ENCODE results near the gene DAND5.

DAND5 gene

GRCh38 chr19:12997179-12997966 is 28.0 kb downstream of the DAND5 start:
- TF ChIP-seq POLR2A (IDR thresholded peaks at IDR 0.05; ENCODE audit: low read length) (no peak), GATA1 (IDR thresholded peaks at IDR 0.05; ENCODE audit: low read depth, low read length) (no peak)
- no peak for DNase-seq

- TF ChIP-seq GATA1 (IDR thresholded peaks at IDR 0.05; ENCODE audit: low read depth, low read length) (no peak), POLR2A (IDR thresholded peaks at IDR 0.05; ENCODE audit: low read length) (no peak)
- DNase-seq, result no peak
Observed at GRCh38 chr19:12997967-12998940, 28.9 kb downstream of the DAND5 start.

- no peak for TF ChIP-seq GATA1 (IDR thresholded peaks at IDR 0.05; ENCODE audit: low read depth, low read length)
- no peak for TF ChIP-seq POLR2A (IDR thresholded peaks at IDR 0.05; ENCODE audit: low read length)
- DNase-seq, result no peak
Observed at GRCh38 chr19:13001166-13001501, 31.8 kb downstream of the DAND5 start.

- no peak for TF ChIP-seq POLR2A (IDR thresholded peaks at IDR 0.05; ENCODE audit: low read length)
- TF ChIP-seq GATA1 (IDR thresholded peaks at IDR 0.05; ENCODE audit: low read depth, low read length), result no peak
- no peak for DNase-seq
Observed at GRCh38 chr19:13001502-13002165, 32.3 kb downstream of the DAND5 start.

- TF ChIP-seq POLR2A (IDR thresholded peaks at IDR 0.05; ENCODE audit: low read length) (no peak), GATA1 (IDR thresholded peaks at IDR 0.05; ENCODE audit: low read depth, low read length) (no peak)
Observed at GRCh38 chr19:13002166-13002898, 33.0 kb downstream of the DAND5 start.

GRCh38 chr19:13003081-13003480 is 33.7 kb downstream of the DAND5 start:
- TF ChIP-seq GATA1 (IDR thresholded peaks at IDR 0.05; ENCODE audit: low read depth, low read length), result no peak
- no peak for TF ChIP-seq POLR2A (IDR thresholded peaks at IDR 0.05; ENCODE audit: low read length)
- DNase-seq, result no peak

More at GRCh38 chr19:13002166-13002898, 33.0 kb downstream of the DAND5 start:
- no peak for DNase-seq

GRCh38 chr19:13004273-13004672 is 34.9 kb downstream of the DAND5 start:
- DNase-seq, result no peak

GRCh38 chr19:13005253-13005652 is 35.9 kb downstream of the DAND5 start:
- TF ChIP-seq POLR2A (IDR thresholded peaks at IDR 0.05; ENCODE audit: low read length) (no peak), GATA1 (IDR thresholded peaks at IDR 0.05; ENCODE audit: low read depth, low read length) (no peak)
- no peak for DNase-seq

More at GRCh38 chr19:13004273-13004672, 34.9 kb downstream of the DAND5 start:
- TF ChIP-seq POLR2A (IDR thresholded peaks at IDR 0.05; ENCODE audit: low read length), result no peak

- DNase-seq, result no peak
- TF ChIP-seq GATA1 (IDR thresholded peaks at IDR 0.05; ENCODE audit: low read depth, low read length), result no peak
- TF ChIP-seq POLR2A (IDR thresholded peaks at IDR 0.05; ENCODE audit: low read length), result no peak
Observed at GRCh38 chr19:13005861-13006370, 36.5 kb downstream of the DAND5 start.

GRCh38 chr19:13006431-13007281 is 37.3 kb downstream of the DAND5 start:
- TF ChIP-seq GATA1 (IDR thresholded peaks at IDR 0.05; ENCODE audit: low read depth, low read length), result no peak
- TF ChIP-seq POLR2A (IDR thresholded peaks at IDR 0.05; ENCODE audit: low read length), result no peak
- no peak for DNase-seq

- no peak for DNase-seq
- TF ChIP-seq GATA1 (IDR thresholded peaks at IDR 0.05; ENCODE audit: low read depth, low read length) (no peak), POLR2A (IDR thresholded peaks at IDR 0.05; ENCODE audit: low read length) (no peak)
Observed at GRCh38 chr19:13007292-13008045, 38.1 kb downstream of the DAND5 start.
